ENCODE results near the gene CFAP161.

DNA sequence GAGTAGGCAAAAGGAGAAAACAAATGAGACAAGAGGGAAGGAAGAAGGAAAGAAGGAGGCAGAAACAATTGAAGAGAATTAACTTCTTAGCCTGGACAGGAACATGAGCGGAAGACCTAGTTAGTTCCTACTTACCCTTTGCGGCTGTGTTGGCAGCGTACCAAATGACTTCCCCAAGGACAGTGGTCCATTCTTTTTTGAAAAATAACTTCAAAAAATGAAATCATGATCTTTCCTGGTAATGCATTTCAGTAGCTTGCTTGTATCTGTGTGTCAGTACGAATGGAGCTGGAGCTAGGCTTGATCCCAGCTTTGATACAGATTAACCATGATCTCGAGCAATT is 41.5 kb upstream of the CFAP161 start:
- TF ChIP-seq, protein P1, sequence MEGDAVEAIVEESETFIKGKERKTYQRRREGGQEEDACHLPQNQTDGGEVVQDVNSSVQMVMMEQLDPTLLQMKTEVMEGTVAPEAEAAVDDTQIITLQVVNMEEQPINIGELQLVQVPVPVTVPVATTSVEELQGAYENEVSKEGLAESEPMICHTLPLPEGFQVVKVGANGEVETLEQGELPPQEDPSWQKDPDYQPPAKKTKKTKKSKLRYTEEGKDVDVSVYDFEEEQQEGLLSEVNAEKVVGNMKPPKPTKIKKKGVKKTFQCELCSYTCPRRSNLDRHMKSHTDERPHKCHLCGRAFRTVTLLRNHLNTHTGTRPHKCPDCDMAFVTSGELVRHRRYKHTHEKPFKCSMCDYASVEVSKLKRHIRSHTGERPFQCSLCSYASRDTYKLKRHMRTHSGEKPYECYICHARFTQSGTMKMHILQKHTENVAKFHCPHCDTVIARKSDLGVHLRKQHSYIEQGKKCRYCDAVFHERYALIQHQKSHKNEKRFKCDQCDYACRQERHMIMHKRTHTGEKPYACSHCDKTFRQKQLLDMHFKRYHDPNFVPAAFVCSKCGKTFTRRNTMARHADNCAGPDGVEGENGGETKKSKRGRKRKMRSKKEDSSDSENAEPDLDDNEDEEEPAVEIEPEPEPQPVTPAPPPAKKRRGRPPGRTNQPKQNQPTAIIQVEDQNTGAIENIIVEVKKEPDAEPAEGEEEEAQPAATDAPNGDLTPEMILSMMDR (optimal IDR thresholded peaks at IDR 0.05 in 1 of 3, IDR thresholded peaks at IDR 0.05 in 1 of 3, conservative IDR thresholded peaks at IDR 0.05 in 1 of 3; ENCODE audit: extremely low read depth in 1 of 3, insufficient read depth in 2 of 3, low read length in 3 of 3): no peak
- TF ChIP-seq EZH2 (IDR thresholded peaks at IDR 0.05; ENCODE audit: low read length): no peak
